MG63 (cell line): ENCODE measurements around the gene PIGR. TPM values are rescaled to one million over a fixed set of nuclear protein-coding genes. Genes with fewer than 3 reads are reported as not detected.
"Not testable (repeated sequence)": the region's sequence is repeated elsewhere in the genome, so short reads cannot be mapped to it uniquely, and the experiment has no call there.

ENCODE experiments used
- DNase-seq: peaks from one replicate; pipeline ENCODE4 v3.0.0-alpha.2; 2020
- H3K27me3 ChIP-seq: fragments of 250-450 bp; sonication (Bioruptor Pico); 2 replicates; pipeline ENCODE4 v1.5.1; 2020; ENCODE audit warnings: mild to moderate bottlenecking, moderate library complexity
- H3K36me3 ChIP-seq: fragments of 250-450 bp; sonication (Bioruptor Pico); 2 replicates; pipeline ENCODE4 v1.5.1; 2020; ENCODE audit warnings: mild to moderate bottlenecking, moderate library complexity
- H3K4me3 ChIP-seq: fragments of 250-450 bp; sonication (Bioruptor Pico); 2 replicates; pipeline ENCODE4 v1.5.1; 2020; ENCODE audit warnings: mild to moderate bottlenecking, moderate library complexity
- H3K9me3 ChIP-seq: fragments of 250-450 bp; sonication (Bioruptor Pico); 2 replicates; pipeline ENCODE4 v1.5.1; 2020; ENCODE audit warnings: mild to moderate bottlenecking, moderate library complexity
- total RNA-seq: library from RNA; depleted of rRNA; stranded (reverse); fragments of >200 nt; shearing (Covaris generic); gene quantifications from 2 replicates; pipeline ENCODE4 v1.2.3, GENCODE V29; 2014; ENCODE audit warnings: low replicate concordance

The PIGR gene
- total RNA-seq, 1 experiment from 2014 or later = not detected

GRCh38 chr1:206925106-206925736 lies 21.0 kb downstream of the PIGR start:
- no peak overlapping the region for H3K4me3 ChIP-seq
- no peaks in the 10 kb centered on the region for H3K27me3 ChIP-seq
- H3K36me3 ChIP-seq = no peaks in the 10 kb centered on the region
- H3K9me3 ChIP-seq = no peaks in the 10 kb centered on the region
- DNase-seq = no peak

- Histone ChIP-seq H3K4me3 (no peak overlapping the region), H3K27me3 (no peaks in the 10 kb centered on the region), H3K9me3 (no peaks in the 10 kb centered on the region), H3K36me3 (no peaks in the 10 kb centered on the region)
- no peak for DNase-seq
These were observed 21.6 kb downstream of the PIGR start for GRCh38 chr1:206924592-206925105.

- H3K4me3 ChIP-seq, H3K9me3 ChIP-seq, H3K27me3 ChIP-seq, DNase-seq, H3K36me3 ChIP-seq: not testable (repeated sequence)
These were observed 22.2 kb downstream of the PIGR start for GRCh38 chr1:206923961-206924557.

DNA sequence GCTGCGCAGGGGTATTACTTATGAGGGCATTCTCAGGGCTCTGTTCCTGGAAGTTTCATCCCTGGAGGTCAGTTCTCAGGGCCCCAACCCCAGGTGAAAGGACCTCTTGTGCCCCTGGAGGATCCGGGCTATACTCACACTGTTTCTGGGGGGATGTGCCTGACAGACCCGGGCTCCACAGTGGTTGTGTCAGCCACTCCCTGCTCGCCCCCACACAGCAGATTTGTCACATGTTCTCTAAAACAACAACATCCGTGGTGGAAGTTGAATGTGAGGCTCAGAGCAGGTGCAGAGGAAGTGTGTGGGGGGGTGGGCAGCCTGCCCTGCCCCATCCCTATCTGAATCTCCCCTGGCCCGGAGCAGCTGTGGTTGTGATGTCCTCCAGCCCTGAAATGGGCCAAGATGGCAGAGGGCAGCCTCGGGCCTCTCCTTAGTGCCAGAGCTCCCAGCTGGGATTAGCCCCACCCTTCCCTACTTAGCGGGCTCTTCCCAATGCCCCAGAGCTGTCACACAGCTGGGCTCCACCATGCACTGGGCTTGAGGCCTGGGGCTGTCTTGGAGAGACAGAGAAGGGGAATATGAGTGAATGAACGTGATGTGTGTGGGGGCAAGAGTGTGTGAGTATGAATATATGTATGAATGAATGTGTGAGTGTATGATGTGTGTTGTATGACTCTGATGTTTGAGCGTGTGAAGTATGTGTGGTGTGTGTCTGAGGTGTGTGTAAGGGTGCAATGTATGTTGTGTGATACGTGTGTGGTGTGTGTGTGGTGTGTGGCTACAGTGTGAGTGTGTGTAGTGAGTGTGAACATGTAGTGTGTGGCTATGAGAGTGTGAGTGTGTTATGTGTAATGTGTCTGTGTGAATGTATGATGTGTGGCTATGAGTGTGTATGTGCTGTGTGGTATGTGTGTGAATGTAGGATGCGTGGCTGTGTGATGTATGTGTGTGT lies 23.0 kb downstream of the PIGR start:
- no peak overlapping the region for H3K4me3 ChIP-seq
- H3K36me3 ChIP-seq = no peaks in the 10 kb centered on the region
- no peaks in the 10 kb centered on the region for H3K27me3 ChIP-seq
- no peaks in the 10 kb centered on the region for H3K9me3 ChIP-seq
- DNase-seq = no peak

GRCh38 chr1:206922524-206922923 lies 23.7 kb downstream of the PIGR start:
- no peak for DNase-seq
- H3K27me3 ChIP-seq = no peaks in the 10 kb centered on the region

GRCh38 chr1:206921772-206922265 lies 24.4 kb downstream of the PIGR start, which contains the start of gene FCMR:
TSS of gene FCMR (minus strand) at chr1:206921941. CDS start at chr1:206921854, 87 bp downstream.
- DNase-seq = no peak
- Histone ChIP-seq H3K36me3 (no peaks in the 10 kb centered on the region), H3K4me3 (no peak within 1 kb of the TSS), H3K27me3 (no peaks in the 10 kb centered on the region), H3K9me3 (no peaks in the 10 kb centered on the region)

More at GRCh38 chr1:206922524-206922923, 23.7 kb downstream of the PIGR start:
- Histone ChIP-seq H3K4me3 (no peak overlapping the region), H3K36me3 (no peaks in the 10 kb centered on the region), H3K9me3 (no peaks in the 10 kb centered on the region)

DNA sequence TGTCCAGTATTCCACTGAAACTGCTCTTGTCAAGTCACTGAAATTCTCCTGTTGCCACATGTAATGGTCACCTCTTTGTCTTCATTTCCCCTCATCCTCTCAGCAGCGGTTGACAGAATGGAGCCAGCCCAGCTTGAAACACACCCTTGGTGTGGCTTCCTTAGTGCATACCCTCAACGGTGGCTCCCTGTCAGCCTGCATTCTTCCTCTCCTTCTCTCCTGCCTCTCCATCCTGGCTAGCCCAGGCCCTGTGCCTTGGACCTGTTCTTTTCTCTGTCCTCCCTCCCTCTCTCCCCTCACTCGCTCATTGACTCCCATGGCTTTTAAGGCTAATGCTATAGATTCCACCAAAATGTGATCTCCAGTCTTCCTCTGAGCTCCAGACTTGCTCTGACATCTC lies 28.2 kb downstream of the PIGR start:
- no peak for DNase-seq
- no peaks in the 10 kb centered on the region for H3K27me3 ChIP-seq
- H3K4me3 ChIP-seq = no peak overlapping the region
- no peaks in the 10 kb centered on the region for H3K36me3 ChIP-seq
- no peaks in the 10 kb centered on the region for H3K9me3 ChIP-seq

GRCh38 chr1:206916000-206916709 lies 30.1 kb downstream of the PIGR start:
- Histone ChIP-seq H3K27me3 (no peaks in the 10 kb centered on the region), H3K9me3 (no peaks in the 10 kb centered on the region), H3K36me3 (no peaks in the 10 kb centered on the region), H3K4me3 (no peak overlapping the region)
- DNase-seq = no peak

DNA sequence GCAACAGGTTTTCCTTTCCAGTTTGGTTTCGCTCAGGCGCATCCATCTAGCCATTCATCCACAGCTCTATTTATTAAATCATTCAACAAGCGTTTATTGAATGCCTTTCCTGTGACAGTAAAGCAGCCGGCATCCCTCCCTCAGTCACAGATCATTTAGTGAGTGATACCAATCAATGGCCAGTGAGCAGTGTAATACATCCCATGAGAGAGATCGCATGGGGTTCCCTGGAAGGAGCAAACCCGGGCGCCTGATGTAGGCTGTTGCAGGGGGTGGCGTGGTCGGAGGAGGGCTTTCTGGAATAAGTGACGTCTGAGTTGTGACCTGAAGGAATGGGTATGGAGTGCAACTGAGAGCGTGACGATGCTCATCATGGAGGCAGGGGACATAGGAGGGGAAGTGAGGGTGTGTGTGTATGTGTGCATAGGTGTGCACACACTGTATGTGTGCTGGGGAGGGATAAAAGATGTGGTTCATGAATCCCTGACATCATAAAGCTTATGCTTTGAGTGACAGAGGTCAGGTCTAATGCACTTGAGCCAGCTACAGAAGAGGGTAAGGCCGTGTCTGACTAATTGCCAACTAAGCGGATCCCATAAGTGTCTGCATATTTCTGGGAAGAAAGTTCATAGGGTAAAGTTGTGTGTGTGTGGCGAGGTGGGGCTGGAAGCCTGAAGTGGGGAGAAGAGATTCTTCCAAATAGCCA lies 31.1 kb downstream of the PIGR start:
- H3K4me3 ChIP-seq = no peak overlapping the region
- DNase-seq = no peak
- H3K27me3 ChIP-seq = no peaks in the 10 kb centered on the region
- no peaks in the 10 kb centered on the region for H3K36me3 ChIP-seq
- H3K9me3 ChIP-seq = no peaks in the 10 kb centered on the region

DNA sequence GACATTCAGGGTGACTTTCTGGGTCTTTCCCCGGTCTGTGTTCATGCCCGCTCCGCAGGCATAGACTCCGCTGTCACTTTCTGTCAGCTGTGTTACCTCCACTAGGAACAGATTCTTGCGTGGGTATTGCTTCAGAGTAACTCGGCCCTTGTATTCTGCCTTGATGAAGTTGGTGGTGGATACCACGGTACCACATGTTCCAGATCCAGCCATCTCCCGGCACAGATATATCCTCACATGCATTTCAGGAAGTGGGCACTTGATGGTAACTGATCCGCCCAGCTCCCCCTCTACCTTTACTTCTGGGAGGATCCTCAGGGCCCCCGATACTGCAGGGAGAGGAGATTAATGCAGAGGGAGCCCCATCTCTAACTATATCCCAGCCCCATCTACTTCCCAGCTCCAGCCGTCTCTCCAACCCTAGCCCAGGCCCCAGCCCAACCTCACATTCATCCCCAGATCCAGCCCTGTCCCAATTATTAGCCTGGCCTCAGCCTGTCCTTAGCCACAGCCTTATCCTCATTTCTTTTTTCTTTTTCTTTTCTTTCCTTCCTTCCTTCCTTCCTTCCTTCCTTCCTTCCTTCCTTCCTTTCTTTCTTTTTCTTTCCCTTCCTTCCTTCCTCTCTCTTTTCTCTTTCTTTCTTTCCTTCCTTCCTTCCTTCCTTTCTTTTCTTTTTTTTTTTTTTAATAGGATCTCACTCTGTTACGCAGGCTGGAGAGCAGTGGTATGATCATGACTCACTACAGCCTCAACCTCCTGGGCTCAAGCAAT lies 32.3 kb downstream of the PIGR start:
- H3K36me3 ChIP-seq = no peaks in the 10 kb centered on the region
- no peak overlapping the region for H3K4me3 ChIP-seq
- H3K9me3 ChIP-seq = no peaks in the 10 kb centered on the region
- no peaks in the 10 kb centered on the region for H3K27me3 ChIP-seq
- DNase-seq = no peak

DNA sequence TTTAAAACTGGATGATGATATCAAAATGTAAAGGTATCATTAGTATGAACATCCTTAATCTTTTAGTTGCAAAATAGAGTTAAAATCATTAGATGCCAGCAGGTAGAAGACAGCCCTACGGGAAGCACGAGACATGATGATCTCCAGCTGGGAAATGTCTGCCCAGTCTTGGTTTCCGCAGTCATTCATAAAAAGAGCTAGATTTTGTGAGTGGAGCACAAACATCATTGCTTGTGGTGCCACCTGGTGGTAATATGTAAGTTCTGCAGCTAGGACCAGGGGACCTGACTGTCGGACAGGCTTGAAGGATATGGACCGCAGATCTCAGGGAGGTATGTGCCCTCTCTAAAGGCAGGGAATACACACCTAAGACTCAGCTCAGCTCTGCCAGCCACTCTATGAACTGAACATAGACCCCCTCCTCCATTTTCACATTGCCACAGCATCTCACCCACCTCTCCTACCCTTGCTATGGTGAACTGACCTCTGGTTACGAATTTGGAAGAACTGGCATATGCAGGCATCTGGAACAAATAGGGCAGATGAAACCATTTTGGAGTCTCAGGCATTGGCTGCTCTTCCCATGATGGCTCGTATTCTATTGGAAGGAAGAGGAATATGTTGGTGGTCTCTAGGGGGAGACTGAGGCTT lies 33.7 kb downstream of the PIGR start:
- Histone ChIP-seq H3K27me3 (no peaks in the 10 kb centered on the region), H3K4me3 (no peak overlapping the region)

DNA sequence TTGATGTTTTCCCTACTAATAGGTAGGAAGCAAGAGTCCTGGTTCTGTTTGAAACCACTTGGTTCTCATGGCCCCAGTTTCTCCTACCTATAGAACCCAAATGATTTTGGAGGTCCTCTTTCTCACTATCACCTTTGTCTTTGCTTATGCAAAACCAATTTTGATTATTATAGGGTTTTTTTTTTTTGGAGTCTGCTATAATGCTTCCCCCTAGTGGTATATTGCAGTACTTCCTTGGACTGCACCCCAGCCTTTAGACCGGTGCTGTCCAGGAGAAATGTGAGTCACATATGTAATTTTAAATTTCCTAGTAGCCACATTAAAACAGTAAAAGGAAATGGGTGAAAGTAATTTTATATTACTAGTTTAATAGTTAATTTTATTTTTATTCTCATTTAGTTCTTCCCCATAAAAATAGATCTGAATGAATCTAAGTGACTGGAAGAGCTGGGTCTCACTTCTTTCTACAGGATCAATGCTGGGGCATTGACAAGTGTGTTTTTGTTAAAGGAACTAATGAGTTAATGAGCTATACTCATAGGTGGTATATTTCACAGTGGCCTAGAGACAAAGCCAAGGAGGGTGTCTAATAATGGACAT lies 35.1 kb downstream of the PIGR start:
- no peaks in the 10 kb centered on the region for H3K27me3 ChIP-seq
- peak; percentile 52 for DNase-seq
- H3K9me3 ChIP-seq = no peaks in the 10 kb centered on the region
- no peaks in the 10 kb centered on the region for H3K36me3 ChIP-seq
- no peak overlapping the region for H3K4me3 ChIP-seq

More for the DNA sequence above, 33.7 kb downstream of the PIGR start:
- Histone ChIP-seq H3K9me3 (no peaks in the 10 kb centered on the region), H3K36me3 (no peaks in the 10 kb centered on the region)
- DNase-seq = peak; percentile 62

DNA sequence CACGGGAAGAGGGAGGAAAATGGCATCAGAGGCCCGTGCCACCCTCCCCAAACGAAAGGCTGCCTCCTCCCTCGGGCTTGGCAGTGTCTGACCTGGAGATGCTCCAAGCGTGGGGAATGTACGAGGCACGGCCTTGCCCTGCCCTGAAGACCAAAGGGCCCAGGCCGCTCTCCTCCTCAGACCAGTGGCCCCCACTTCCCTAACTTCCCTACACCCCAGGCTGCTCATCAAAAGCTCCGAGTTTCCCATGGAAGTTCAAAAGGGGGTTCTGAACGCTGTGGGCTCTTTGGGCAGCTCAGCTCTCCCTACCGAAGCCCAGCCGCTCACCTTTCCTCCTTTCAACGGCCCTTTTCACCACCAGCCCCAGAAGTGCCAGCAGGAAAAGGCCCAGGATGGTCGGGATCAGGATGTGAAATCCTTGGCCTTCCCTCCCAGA lies 36.4 kb downstream of the PIGR start:
- peak; percentile 42 for DNase-seq
- Histone ChIP-seq H3K4me3 (peak overlapping the region; percentile 40), H3K36me3 (no peaks in the 10 kb centered on the region), H3K9me3 (no peaks in the 10 kb centered on the region), H3K27me3 (no peaks in the 10 kb centered on the region)

GRCh38 chr1:206909161-206909882 lies 36.9 kb downstream of the PIGR start:
- DNase-seq = peak; percentile 52
- Histone ChIP-seq H3K4me3 (peak overlapping the region; percentile 40), H3K36me3 (no peaks in the 10 kb centered on the region; the same call in 1 of the 2 replicates), H3K9me3 (no peaks in the 10 kb centered on the region), H3K27me3 (no peaks in the 10 kb centered on the region)
